Memory B cell (primary cell): ENCODE data around the gene DGAT2.
"Not testable (repeated sequence)": the region's sequence is repeated elsewhere in the genome, so short reads cannot be mapped to it uniquely, and the experiment has no call there.

Experiments used
- ATAC-seq: fragments of 150-1000 bp; cut with Tn5 transposase; 2 replicates; pipeline ENCODE4 v1.10.0; 2021; ENCODE audit warnings: low read depth, mild to moderate bottlenecking, moderate library complexity
- DNase-seq, 2 donors: peaks; one replicate each; pipeline ENCODE4 v3.0.0; 2022; ENCODE audit warnings: low spot score in 2 of 2
- H3K27ac Mint-ChIP-seq: one replicate; pipeline ENCODE4 v1.8.0; 2022; ENCODE audit warnings: mild to moderate bottlenecking, moderate library complexity, mixed read lengths
- H3K27me3 Mint-ChIP-seq: one replicate; pipeline ENCODE4 v1.8.0; 2022; ENCODE audit warnings: mixed read lengths
- H3K36me3 Mint-ChIP-seq: one replicate; pipeline ENCODE4 v1.8.0; 2022; ENCODE audit warnings: mild to moderate bottlenecking, mixed read lengths
- H3K4me1 Mint-ChIP-seq: one replicate; pipeline ENCODE4 v1.8.0; 2022; ENCODE audit warnings: mixed read lengths
- H3K4me3 Mint-ChIP-seq: one replicate; pipeline ENCODE4 v1.8.0; 2022; ENCODE audit warnings: mild to moderate bottlenecking, moderate library complexity, mixed read lengths
- H3K9me3 Mint-ChIP-seq: one replicate; pipeline ENCODE4 v1.8.0; 2022; ENCODE audit warnings: mixed read lengths

The DGAT2 gene

DNA sequence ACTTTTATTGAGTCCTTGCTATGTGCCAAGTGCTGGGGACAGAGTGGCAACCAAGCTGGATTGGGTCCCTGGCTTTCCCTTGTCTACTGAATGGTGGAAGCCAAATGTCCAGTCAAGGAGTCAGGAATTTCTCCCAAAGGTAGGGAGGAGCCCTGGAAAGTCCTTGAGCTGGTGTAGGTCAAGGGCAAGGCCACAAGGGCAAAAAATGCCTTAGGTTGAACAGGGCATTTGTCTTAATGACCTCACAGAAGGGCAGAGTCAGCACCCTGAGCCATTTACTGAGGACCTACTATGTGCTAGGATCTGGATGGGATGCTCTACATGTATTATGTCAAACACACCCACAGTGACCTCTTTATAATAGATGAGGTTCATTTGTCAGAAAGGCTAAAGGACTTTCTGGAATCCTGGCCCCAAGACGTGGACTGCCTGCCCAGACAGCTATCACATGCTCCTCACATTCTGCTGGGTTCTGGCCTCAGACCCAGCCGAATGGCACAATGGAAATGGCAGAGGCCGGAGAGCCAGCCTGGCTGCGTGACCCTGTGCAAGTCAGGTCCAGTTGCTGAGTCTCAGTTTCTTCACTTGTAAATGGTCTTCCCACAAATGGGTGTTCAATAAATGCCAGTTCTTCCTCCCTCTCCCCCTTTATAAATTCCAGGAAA lies 33.3 kb upstream of the DGAT2 start:
- H3K27me3 Mint-ChIP-seq = peaks cover 14% of the 10 kb centered on the region
- ATAC-seq (no peak), DNase-seq (no peak)
- no peaks in the 10 kb centered on the region for H3K4me1 Mint-ChIP-seq
- H3K36me3 Mint-ChIP-seq = no peaks in the 10 kb centered on the region
- H3K27ac Mint-ChIP-seq = no peak overlapping the region
- no peak overlapping the region for H3K4me3 Mint-ChIP-seq
- H3K9me3 Mint-ChIP-seq = no peaks in the 10 kb centered on the region

DNA sequence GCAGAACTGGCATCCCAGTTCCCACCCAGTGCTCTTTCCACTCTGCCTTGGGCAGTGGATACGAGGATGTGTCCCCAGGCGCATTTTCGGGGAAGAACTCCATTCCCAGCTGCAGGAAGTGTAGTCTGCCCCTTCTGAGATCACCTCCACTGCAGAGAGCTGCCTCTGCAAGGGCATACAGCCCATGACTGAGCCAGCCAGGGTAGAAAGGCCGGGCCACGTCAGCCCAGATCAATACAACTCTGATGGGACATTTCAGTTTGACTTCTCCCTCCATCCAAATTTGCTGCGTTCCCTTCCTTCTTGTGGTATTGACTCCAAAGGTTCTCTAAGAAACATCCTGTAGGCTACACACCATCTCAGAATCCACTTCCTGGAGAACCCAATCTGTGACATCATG lies 31.3 kb upstream of the DGAT2 start:
- H3K4me1 Mint-ChIP-seq = no peaks in the 10 kb centered on the region
- DNase-seq (no peak), ATAC-seq (no peak)
- H3K27me3 Mint-ChIP-seq = peaks cover 12% of the 10 kb centered on the region
- no peak overlapping the region for H3K27ac Mint-ChIP-seq
- H3K36me3 Mint-ChIP-seq = no peaks in the 10 kb centered on the region
- H3K9me3 Mint-ChIP-seq = no peaks in the 10 kb centered on the region
- no peak overlapping the region for H3K4me3 Mint-ChIP-seq

DNA sequence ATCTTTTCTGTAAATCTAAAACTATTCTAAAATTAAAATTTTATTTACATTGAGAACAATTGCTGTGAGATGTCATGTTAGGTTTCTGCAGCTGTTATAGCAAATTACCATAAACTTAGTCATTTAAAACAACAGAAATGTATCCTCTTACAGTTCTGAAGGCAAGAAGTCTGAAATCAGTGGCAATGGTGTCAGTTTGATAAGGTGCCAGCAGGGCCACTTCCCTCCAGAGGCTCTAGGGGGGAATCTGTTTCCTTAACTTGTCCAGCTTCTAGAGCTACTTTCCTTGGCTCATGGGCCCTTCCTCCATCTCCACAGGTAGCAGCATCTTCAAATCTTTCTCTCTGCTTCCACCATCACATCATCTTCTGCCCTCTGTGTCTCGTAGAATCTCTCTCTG lies 27.9 kb upstream of the DGAT2 start:
- Mint-ChIP-seq H3K4me3 (no peak overlapping the region), H3K4me1 (no peaks in the 10 kb centered on the region), H3K27ac (no peak overlapping the region), H3K36me3 (no peaks in the 10 kb centered on the region), H3K27me3 (peaks cover 18% of the 10 kb centered on the region), H3K9me3 (no peaks in the 10 kb centered on the region)
- ATAC-seq (no peak), DNase-seq (no peak)

DNA sequence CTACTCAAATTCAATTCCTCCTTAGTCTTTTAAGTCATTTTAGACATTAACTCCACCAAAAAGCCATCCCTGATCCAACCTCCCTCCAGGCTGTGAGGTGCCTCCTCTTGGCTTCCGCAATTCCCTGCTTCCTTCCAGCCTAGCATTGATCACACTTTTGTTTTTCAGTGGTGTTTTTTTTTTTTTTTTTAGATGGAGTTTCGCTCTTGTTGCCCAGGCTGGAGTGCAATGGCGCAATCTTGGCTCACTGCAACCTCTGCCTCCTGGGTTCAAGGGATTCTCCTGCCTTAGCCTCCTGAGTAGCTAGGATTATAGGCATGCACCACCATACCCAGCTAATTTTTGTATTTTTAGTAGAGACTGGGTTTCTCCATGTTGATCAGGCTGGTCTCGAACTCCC lies 25.4 kb upstream of the DGAT2 start:
- H3K27me3 Mint-ChIP-seq = peaks cover 21% of the 10 kb centered on the region
- not testable (repeated sequence) for H3K4me3 Mint-ChIP-seq, H3K27ac Mint-ChIP-seq, ATAC-seq, H3K9me3 Mint-ChIP-seq, H3K4me1 Mint-ChIP-seq, DNase-seq, H3K36me3 Mint-ChIP-seq

DNA sequence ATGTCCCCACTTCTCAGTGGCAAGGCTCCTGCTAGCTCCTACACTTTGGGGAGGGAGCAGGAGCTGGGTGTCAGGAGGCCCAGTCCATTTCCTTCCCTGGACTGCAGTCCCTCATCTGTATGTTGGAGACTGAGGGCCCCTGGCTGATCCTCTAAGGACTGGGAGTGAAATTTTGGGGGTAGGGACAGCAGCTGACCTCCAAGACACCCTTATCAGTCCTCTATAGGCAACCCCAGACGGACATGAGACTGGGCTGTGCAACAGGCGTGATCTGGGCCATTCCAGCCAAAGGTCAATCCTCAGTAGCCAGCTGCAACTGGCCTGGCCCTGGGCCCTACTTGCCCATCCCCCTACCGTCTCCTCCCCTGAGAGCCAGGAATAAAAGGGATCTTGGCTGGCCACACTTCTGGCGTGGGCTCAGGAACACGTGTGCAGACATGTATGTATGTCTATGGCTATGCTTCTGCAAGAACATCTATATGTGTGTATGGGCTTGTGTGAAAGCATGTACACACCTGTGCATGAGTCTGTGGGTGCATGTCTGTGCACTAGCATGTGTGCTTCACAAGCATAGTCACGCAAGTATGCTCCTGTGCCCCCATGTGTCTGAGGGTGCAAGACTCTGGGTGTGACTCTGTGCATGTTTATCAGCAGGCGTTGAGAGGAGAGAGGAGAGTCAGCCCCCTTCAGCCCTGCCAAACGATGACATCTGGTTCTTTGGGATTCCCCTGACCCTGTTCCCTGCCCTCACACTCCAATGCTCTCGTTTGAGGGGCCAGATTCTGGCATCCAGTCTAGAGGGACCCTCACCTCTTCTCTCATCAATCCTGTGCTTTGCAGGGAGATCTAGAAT lies 24.6 kb upstream of the DGAT2 start:
- H3K36me3 Mint-ChIP-seq = no peaks in the 10 kb centered on the region
- H3K4me3 Mint-ChIP-seq = no peak overlapping the region
- no peak for DNase-seq

DNA sequence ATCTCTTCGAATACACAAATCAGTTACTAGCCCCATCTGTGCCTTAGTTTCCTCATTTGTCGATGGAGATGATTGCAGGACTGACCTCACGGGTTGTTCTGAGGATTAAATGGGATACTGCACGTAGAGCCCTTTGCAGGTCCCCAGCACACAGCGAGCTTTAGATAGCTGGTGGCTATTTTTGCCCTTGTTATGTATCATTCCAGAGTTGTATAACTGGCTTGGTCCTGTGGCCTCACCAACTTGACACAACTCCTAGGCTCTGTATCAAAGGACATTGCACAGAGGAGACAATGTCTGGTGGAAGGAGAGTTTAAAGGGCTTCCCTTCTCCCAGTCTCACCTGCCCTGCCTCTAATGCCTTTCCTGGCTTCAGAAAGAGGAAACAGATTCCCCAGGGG lies 22.8 kb upstream of the DGAT2 start:
- H3K4me1 Mint-ChIP-seq = no peaks in the 10 kb centered on the region
- no peak for DNase-seq
- no peak overlapping the region for H3K27ac Mint-ChIP-seq
- no peak for ATAC-seq
- H3K9me3 Mint-ChIP-seq = no peaks in the 10 kb centered on the region
- H3K36me3 Mint-ChIP-seq = no peaks in the 10 kb centered on the region
- peaks cover 21% of the 10 kb centered on the region for H3K27me3 Mint-ChIP-seq
- H3K4me3 Mint-ChIP-seq = no peak overlapping the region

More for the DNA sequence above, 24.6 kb upstream of the DGAT2 start:
- Mint-ChIP-seq H3K27ac (no peak overlapping the region), H3K4me1 (no peaks in the 10 kb centered on the region), H3K27me3 (peaks cover 21% of the 10 kb centered on the region), H3K9me3 (no peaks in the 10 kb centered on the region)
- no peak for ATAC-seq

DNA sequence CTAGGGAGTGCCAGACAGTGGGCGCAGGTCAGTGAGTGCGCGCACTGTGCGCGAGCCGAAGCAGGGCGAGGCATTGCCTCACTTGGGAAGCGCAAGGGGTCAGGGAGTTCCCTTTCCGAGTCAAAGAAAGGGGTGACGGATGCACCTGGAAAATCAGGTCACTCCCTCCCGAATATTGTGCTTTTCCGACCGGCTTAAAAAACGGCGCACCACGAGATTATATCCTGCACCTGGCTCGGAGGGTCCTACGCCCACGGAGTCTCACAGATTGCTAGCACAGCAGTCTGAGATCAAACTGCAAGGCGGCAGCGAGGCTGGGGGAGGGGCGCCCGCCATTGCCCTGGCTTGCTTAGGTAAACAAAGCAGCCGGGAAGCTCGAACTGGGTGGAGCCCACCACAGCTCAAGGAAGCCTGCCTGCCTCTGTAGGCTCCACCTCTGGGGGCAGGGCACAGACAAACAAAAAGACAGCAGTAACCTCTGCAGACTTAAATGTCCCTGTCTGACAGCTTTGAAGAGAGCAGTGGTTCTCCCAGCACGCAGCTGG lies 19.8 kb upstream of the DGAT2 start:
- H3K4me3 Mint-ChIP-seq, H3K27ac Mint-ChIP-seq, H3K9me3 Mint-ChIP-seq, DNase-seq, ATAC-seq, H3K36me3 Mint-ChIP-seq, H3K4me1 Mint-ChIP-seq: not testable (repeated sequence)
- peaks cover 21% of the 10 kb centered on the region for H3K27me3 Mint-ChIP-seq

DNA sequence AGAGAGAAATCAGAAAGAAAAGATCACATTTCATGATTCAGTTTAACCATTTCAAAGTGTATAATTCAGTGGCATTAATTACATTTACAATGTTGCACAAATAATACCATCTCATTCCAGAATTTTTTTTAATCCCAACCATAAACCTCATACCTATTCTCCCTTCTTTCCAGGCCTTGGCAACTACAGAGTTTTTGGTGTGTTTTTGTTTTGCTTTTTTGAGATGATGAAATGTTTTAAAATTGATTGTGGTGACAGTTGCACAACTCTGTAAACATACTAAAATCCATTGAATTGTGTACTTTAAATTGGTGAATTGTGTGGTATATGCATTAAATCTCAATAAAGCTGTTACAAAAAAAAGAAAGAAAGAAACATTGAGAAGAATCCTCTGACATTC lies 13.6 kb upstream of the DGAT2 start:
- not testable (repeated sequence) for H3K27ac Mint-ChIP-seq, H3K4me3 Mint-ChIP-seq, H3K9me3 Mint-ChIP-seq, H3K4me1 Mint-ChIP-seq, ATAC-seq, H3K27me3 Mint-ChIP-seq, DNase-seq, H3K36me3 Mint-ChIP-seq

DNA sequence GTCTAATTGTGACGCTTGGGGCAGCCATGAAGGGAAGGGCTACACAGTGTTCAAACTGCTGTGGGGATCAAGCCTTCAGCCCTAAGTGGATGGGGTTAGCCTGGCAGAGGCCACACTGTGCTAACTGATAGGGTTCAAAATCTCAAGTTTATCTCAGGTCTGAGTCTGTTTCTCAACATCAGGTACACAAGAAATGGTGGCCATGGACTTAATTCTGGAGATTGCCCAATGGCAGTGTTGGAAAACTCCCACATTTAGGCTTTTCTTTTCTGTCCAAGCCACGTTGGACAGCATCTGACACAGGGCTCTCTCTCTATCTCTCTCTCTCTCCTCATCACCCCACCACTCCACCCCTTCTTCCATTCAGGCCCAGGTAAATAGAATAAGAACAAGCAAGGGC lies 10.9 kb upstream of the DGAT2 start:
- H3K36me3 Mint-ChIP-seq = no peaks in the 10 kb centered on the region

DNA sequence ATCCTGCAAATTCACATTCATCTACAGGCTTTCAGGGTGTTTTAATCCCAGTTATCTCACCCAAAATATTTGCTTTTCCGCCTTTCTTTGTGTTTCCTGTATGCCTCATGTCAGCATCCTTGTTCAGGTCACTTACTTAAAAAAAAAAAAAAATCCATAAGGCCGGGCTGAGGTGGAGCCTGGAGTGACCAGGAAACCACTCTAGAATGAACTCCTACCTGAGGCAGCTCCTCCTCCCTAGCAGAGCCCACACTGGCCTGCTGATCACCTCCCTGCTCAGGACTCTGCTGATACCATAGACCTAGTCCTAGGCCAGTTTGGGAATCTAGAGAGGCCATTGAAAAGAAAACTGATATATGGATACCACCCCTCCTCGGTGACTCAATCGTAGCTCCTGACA lies 8.7 kb upstream of the DGAT2 start:
- H3K4me3 Mint-ChIP-seq = no peak overlapping the region
- peaks cover 2% of the 10 kb centered on the region for H3K27me3 Mint-ChIP-seq
- no peaks in the 10 kb centered on the region for H3K36me3 Mint-ChIP-seq
- ATAC-seq (no peak), DNase-seq (no peak)
- H3K27ac Mint-ChIP-seq = no peak overlapping the region
- H3K9me3 Mint-ChIP-seq = no peaks in the 10 kb centered on the region
- H3K4me1 Mint-ChIP-seq = no peaks in the 10 kb centered on the region

More for the DNA sequence above, 10.9 kb upstream of the DGAT2 start:
- Mint-ChIP-seq H3K4me3 (no peak overlapping the region), H3K9me3 (no peaks in the 10 kb centered on the region), H3K4me1 (no peaks in the 10 kb centered on the region), H3K27me3 (peaks cover 2% of the 10 kb centered on the region), H3K27ac (no peak overlapping the region)
- DNase-seq = no peak
- ATAC-seq = no peak

DNA sequence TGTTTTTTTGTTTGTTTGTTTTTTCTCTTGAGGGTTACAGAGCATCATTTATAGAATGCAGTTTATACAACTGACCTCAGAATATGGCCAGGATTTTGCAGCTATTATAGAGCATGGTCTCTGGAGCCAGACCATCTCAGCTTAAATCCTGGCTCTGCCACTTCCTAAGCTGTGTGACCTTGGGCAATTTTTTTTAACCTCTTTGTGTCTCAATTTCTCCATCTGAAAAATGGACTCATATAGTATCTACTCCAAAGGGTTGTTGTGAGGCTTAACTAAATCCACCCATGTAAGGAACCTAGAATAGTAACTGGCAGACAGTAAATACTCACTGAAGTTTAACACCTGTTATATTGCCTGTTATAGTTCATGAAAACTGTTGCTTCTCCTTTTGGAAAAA lies 8.3 kb upstream of the DGAT2 start:
- Mint-ChIP-seq H3K27me3 (peaks cover 2% of the 10 kb centered on the region), H3K9me3 (no peaks in the 10 kb centered on the region), H3K27ac (no peak overlapping the region), H3K36me3 (no peaks in the 10 kb centered on the region), H3K4me3 (no peak overlapping the region), H3K4me1 (no peaks in the 10 kb centered on the region)
- no peak for DNase-seq
- ATAC-seq = no peak

DNA sequence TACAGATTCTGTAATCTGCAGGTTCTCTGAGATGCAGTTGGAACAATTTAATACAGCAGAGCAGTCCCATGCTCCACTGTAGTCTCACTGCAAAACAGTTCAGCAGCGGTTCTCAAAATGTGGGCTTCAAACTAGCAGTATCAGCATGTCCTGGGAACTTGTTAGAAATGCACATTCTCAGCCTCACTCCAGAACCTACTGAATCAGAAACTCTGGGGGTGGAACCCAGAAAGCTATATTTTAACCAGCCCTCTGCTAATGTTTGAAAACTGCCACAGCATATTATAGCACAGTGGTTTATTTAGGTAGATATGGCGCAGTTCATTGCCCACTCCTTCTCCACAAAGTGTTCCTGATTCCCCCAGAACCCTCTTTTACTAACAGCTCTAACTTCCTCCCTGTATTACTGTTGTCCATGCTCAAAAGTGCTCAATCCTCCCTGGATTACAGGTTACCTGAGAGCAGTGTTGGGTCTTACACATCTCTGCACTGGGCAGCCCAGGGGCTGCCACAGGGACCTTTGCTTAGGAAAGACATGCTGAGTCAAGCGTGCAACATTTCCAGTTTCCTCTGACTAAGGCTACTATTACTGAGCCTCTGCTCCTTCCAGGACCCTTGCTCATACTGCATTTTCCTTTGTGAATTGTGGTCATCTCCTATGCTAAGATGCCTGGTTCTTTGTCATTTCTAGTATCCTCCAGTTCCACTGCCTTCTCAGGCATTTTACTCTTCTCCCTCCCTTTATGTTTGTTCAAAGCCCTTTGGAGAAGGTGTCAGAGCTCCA lies 7.7 kb upstream of the DGAT2 start:
- DNase-seq = no peak
- Mint-ChIP-seq H3K9me3 (no peaks in the 10 kb centered on the region), H3K27ac (no peak overlapping the region), H3K27me3 (peaks cover 2% of the 10 kb centered on the region), H3K4me1 (no peaks in the 10 kb centered on the region), H3K4me3 (no peak overlapping the region), H3K36me3 (no peaks in the 10 kb centered on the region)
- no peak for ATAC-seq

DNA sequence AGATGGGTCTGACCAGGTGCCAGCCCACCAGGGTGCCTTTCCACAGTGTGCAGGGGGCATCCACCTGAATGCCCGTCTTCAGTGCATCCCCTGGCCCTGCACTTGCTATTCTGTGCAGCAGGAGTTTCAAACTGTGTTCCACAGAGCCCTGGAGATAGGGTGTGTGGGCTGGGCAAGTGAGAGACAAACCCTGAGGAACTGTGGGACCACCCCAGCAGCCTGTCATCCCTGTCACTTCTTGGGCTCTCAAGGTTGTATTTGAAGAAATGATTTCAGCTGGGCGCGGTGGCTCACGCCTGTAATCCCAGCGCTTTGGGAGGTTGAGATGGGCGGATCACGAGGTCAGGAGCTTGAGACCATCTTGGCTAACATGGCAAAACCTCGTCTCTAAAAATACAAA lies 6.4 kb upstream of the DGAT2 start:
- no peaks in the 10 kb centered on the region for H3K27me3 Mint-ChIP-seq
- peaks cover under 1% of the 10 kb centered on the region for H3K4me1 Mint-ChIP-seq
- H3K27ac Mint-ChIP-seq = no peak overlapping the region
- H3K9me3 Mint-ChIP-seq = no peaks in the 10 kb centered on the region
- DNase-seq (no peak), ATAC-seq (no peak)
- no peak overlapping the region for H3K4me3 Mint-ChIP-seq
- no peaks in the 10 kb centered on the region for H3K36me3 Mint-ChIP-seq

DNA sequence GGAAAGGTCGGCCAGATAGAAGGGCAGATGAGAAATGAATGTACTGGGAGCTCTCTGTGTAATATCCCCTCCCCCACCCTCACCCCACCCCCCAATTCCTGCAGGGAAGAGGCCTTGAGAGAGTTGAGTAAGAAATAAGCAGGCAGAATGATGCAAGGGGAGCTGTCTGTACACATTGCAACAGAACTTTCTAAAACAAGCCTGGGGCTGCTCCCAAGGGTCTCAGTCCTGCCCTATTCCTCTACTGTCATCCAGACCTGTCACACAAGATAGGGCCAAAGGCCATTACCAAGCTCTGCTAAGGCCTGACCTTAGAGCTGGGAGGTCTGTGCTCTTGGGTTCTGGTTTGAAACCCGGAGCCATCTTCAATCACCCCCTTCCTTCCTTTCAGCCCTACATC lies 5.7 kb upstream of the DGAT2 start:
- ATAC-seq = no peak
- no peak for DNase-seq
- no peak overlapping the region for H3K4me3 Mint-ChIP-seq
- H3K9me3 Mint-ChIP-seq = no peaks in the 10 kb centered on the region
- H3K27ac Mint-ChIP-seq = no peak overlapping the region
- H3K4me1 Mint-ChIP-seq = peaks cover 7% of the 10 kb centered on the region
- H3K36me3 Mint-ChIP-seq = no peaks in the 10 kb centered on the region
- H3K27me3 Mint-ChIP-seq = no peaks in the 10 kb centered on the region
